ENCODE data around the gene SLC7A10.
"Not testable (repeated sequence)": the region's sequence is repeated elsewhere in the genome, so short reads cannot be mapped to it uniquely, and the experiment has no call there.

The SLC7A10 gene

DNA sequence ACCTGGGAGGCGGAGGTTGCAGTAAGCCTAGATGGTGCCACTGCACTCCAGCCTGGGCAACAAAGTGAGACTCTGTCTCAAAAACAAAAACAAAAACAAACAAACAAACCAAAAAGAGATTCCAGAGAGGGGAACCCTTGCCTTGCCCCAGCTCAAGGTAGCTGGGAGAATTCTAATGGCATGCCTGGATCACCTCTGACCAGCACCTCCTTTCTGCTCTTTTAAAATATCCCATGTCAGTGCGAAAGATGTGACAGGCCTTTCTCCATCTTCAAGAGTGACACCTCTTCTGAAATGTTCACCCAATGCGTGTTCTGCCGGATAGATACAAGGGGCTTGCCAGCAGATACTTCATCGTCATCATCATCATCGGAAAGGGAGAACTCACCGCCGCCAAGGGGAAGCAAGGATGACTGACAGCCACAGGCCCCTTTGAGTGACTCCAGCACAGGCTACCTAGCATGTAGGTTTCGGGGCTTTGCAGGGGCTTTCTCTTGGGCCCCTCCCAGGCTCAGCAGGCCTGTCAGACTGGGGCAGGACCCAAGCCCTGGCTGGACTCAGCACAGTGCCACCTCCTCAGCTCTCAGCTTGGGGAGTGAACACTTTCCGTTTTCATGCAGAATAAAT is 50.4 kb downstream of the SLC7A10 start:
- no peak for DNase-seq

DNA sequence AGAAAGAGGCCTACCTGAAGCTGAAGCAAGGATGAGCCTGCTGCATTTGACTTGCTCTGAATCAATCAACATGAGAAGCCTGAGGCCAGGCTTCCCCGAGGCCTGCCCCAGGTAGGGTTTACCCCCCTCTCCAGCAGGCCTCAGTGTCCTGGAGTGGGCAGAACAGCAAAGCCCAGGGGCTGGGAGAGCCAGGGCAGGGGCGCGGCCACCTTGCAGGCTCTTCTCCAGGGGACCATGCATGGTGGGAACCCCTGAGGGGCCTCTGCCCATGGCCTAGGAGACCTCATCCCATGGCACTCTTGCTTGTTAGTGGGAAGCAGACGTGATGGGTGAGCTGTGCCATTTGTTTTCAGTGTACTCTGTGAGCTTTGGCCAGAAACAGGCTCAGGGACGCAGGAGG is 51.5 kb downstream of the SLC7A10 start:
- no peak for DNase-seq

DNA sequence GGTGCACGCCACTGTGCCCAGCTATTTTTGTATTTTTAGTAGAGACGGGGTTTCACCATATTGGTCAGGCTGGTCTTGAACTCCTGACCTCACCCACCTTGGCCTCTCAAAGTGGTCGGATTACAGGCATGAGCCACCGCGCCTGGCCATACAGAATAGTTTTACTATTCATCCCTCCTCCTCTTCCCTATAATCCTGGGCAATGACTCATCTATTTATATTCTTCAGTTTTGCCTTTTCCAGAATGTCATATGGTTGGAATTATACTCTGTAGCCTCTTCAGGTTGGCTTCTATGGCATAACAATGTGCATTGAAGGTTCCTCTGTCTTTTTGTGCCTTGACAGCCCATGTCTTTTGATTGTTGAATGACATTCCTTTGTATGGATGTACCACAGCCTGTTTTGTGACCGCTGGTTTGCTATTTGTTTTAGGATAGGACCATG is 53.7 kb downstream of the SLC7A10 start:
- no peak for DNase-seq

DNA sequence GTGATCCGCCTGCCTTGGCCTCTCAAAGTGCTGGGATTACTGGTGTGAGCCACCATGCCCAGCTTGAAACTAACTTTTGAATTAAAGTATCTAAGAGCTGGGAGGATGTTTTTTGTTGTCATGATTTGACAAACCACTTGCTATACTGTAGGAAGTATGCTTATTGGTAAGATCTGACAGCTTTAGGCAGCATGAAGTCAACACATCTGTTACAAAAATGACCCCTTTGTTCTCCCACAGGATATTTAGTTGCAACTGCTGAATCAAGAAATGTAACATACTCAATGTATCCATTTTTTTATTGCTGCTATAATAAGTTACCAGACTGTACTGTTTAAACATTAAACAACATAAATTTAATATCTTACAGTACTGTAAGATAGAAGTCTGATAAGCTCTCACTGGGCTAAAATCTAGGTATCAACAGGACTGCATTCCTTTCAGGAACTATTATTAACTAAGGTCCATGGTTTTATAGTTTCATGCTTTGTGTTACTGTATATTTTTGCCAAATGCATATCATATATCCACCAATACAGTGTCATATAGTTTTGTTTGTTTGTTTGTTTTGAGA is 54.3 kb downstream of the SLC7A10 start:
- DNase-seq: no peak

DNA sequence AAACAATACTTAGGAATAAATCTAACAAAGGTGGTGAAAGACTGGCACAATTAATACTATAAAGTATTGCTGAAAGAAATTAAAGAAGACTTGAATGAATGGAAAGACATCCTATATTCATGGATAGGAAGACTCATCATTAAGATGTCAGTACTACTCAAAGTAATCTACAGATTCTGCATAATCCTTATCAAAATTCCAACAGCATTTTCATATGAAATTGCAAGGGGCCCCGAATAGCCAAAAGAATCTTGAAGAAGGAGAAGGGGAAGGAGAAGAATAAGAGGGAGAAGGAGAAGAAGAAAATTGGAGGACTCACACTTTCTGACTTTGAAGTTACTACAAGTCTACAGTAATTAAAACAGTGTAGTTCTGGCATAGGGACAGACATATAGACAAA is 57.1 kb downstream of the SLC7A10 start:
- no peak for DNase-seq

DNA sequence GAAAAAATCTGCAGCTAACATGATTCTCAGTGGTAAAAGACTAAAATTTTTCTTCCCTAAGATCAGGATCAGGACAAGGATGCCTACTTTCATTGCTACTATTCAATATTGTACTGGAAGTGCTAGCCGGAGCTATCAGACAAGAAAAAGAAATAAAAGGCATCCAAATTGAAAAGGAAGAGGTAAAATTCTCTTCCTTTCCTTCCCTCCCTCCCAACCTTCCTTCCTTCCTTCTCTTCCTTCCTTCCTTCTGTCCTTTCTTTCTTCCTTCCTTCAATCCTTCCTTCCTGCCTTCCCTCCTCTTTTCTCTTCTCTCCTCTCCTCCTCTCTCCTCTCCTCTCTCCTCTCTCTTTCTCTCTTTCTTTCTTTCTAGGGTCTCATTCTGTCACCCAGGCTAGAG is 58.2 kb downstream of the SLC7A10 start:
- DNase-seq: no peak

DNA sequence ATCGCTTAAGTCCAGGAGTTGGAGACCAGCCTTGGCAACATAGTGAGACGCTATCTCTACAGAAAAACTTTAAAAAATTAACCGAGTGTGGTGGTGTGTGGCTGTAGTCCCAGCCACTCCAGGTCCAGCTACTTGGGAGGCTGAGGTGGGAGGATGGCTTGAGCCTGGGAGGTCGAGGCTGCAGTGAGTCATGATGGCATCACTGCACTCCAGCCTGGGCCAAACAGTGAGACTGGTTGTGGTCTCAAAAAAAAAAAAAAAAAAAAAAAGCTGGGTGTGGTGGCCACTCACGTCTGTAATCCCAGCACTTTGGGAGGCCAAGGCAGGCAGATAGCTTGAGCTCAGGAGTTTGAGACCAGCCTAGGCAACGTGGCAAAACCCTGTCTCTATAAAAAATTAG is 59.6 kb downstream of the SLC7A10 start:
- DNase-seq: not testable (repeated sequence)

DNA sequence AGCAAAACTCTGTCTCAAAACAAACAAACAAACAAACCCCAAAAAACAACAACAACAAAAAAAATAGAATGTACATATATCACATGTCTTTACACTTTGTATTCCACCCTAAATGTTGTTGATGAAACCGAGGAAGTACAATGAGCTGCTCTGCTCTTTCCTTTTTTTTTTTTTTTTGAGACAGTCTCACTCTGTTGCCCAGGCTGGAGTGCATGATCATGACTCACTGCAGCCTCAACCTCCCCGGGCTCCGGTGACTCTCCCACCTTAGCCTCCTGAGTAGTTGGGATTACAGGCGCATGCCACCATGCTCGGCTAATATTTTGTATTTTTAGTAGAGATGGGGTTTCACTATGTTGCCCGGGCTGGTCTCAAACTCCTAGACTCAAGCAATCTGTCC is 62.2 kb downstream of the SLC7A10 start:
- no peak for DNase-seq

DNA sequence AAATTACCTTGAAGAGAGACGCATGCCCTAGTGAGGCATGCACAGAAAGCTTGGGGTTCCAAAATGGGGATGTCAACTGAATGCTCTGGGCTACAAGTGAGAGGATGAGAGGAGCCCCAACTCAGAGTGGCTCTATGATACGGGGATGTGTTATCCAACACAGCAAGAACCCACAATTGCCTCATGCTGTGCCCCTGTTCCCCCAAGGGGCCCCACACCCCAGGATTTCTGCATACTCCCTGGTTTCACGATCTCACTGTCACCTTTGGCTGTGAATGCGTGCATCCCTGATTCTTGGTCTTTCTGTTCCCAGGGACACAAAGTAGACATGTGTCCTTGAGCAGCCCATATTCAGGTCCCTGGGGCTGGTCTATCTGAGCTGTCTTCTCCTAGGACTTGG is 64.4 kb downstream of the SLC7A10 start:
- no peak for DNase-seq

DNA sequence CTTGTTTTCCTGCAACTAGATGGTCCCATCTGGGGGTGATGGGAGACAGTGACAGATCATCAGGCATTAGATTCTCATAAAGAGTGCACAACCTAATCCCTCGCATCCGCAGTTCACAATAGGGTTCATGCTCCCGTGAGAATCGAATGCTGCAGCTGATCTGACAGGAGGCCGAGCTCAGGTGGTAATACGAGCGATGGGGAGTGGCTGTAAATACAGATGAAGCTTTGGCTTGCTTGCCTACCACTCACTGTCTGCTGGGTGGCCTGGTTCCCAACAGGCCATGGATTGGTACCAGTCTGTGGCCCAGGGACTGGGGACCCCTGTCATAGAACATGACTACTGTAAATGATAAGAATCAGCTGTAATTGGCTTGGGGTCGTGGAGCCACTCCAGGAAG is 65.8 kb downstream of the SLC7A10 start:
- no peak for DNase-seq

DNA sequence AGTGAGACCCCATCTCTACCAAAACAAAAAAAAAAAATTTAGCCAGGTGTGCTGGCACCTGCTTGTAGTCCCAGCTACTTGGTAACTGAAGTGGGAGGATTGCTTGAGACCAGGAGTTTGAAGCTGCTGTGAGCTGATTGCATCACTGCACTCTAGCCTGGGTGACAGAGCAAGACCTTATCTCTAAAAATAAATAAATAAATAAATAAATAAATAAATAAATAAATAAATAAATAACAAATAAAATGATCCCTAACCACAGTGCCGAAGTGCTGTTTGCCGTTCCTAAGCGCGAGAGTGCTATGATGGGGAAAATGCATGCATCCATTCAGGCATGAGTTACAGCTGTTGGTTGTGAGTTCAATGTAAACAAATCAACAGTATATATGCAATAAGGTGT is 66.5 kb downstream of the SLC7A10 start:
- DNase-seq: no peak
